Measurements from ENCODE around the gene STARD3NL. TPM values are rescaled to one million over a fixed set of nuclear protein-coding genes. Genes with fewer than 3 reads are reported as not detected.
A peak's percentile ranks its signal among the peaks of the same experiment; 100 is the strongest.
"Not testable (repeated sequence)": the region's sequence is repeated elsewhere in the genome, so short reads cannot be mapped to it uniquely, and the experiment has no call there.

The STARD3NL gene
- total and polyA plus RNA-seq, 8 donors, result 9.3 to 61.6 (median 23.8) TPM

- intact Hi-C loops (cut with DNase I; ENCODE audit: low total_unique reads), result no loop called here
- Histone ChIP-seq H3K4me1 (no peaks in the 10 kb centered on the region), H3K4me3 (no peak overlapping the region), H3K9me3 (no peaks in the 10 kb centered on the region), H3K27me3 (no peaks in the 10 kb centered on the region), H3K27ac (peak overlapping the region in 3 of 5 donors; percentile 7 to 31 (median 24)), H3K36me3 (peaks cover 14 to 40% (median 31%) of the 10 kb centered on the region in 4 donors)
- 58 to 72% (median 68%) methylated on average over 11 of the region's 11 CpGs for WGBS, 5 donors
- peak; percentile 40 to 65 for DNase-seq
- TF ChIP-seq POLR2AphosphoS5 (IDR thresholded peaks at IDR 0.05) (no peak), POLR2A (IDR thresholded peaks at IDR 0.05) (no peak), EP300 (IDR thresholded peaks at IDR 0.05) (no peak)
- TF ChIP-seq, protein P1, sequence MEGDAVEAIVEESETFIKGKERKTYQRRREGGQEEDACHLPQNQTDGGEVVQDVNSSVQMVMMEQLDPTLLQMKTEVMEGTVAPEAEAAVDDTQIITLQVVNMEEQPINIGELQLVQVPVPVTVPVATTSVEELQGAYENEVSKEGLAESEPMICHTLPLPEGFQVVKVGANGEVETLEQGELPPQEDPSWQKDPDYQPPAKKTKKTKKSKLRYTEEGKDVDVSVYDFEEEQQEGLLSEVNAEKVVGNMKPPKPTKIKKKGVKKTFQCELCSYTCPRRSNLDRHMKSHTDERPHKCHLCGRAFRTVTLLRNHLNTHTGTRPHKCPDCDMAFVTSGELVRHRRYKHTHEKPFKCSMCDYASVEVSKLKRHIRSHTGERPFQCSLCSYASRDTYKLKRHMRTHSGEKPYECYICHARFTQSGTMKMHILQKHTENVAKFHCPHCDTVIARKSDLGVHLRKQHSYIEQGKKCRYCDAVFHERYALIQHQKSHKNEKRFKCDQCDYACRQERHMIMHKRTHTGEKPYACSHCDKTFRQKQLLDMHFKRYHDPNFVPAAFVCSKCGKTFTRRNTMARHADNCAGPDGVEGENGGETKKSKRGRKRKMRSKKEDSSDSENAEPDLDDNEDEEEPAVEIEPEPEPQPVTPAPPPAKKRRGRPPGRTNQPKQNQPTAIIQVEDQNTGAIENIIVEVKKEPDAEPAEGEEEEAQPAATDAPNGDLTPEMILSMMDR (IDR thresholded peaks at IDR 0.05), result no peak
These were observed 54.7 kb downstream of the STARD3NL start for GRCh38 chr7:38232502-38233366.

- WGBS, 5 donors, result 89 to 91% (median 90%) methylated on average over 11 of the region's 11 CpGs
- H3K27ac ChIP-seq; H3K9me3 ChIP-seq; DNase-seq; H3K27me3 ChIP-seq; H3K4me3 ChIP-seq; intact Hi-C loops (cut with DNase I; ENCODE audit: low total_unique reads); H3K4me1 ChIP-seq: not testable (repeated sequence)
- peaks cover 1 to 21% (median 13%) of the 10 kb centered on the region in 4 donors for H3K36me3 ChIP-seq
These were observed 56.7 kb downstream of the STARD3NL start for GRCh38 chr7:38234759-38235158.

GRCh38 chr7:38235606-38236005 is 57.6 kb downstream of the STARD3NL start:
- Histone ChIP-seq H3K4me3 (no peak overlapping the region), H3K4me1 (no peaks in the 10 kb centered on the region), H3K9me3 (no peaks in the 10 kb centered on the region), H3K27me3 (no peaks in the 10 kb centered on the region), H3K27ac (no peak overlapping the region), H3K36me3 (peaks cover 0 to 13% (median 5%) of the 10 kb centered on the region in 4 donors)
- intact Hi-C loops (cut with DNase I; ENCODE audit: low total_unique reads), result no loop called here
- WGBS, 5 donors, result 53 to 68% (median 65%) methylated on average over 4 of the region's 4 CpGs
- TF ChIP-seq, protein P1 (IDR thresholded peaks at IDR 0.05), result no peak
- no peak for TF ChIP-seq EP300 (IDR thresholded peaks at IDR 0.05)
- no peak for TF ChIP-seq POLR2A (IDR thresholded peaks at IDR 0.05)
- no peak for TF ChIP-seq POLR2AphosphoS5 (IDR thresholded peaks at IDR 0.05)
- no peak for DNase-seq

- DNase-seq; H3K36me3 ChIP-seq; H3K4me3 ChIP-seq; intact Hi-C loops (cut with DNase I; ENCODE audit: low total_unique reads); H3K9me3 ChIP-seq; H3K4me1 ChIP-seq; H3K27ac ChIP-seq; H3K27me3 ChIP-seq: not testable (repeated sequence)
- 83 to 86% (median 85%) methylated on average over 10 of the region's 10 CpGs for WGBS, 5 donors
These were observed 61.1 kb downstream of the STARD3NL start for GRCh38 chr7:38239129-38239528.

DNA sequence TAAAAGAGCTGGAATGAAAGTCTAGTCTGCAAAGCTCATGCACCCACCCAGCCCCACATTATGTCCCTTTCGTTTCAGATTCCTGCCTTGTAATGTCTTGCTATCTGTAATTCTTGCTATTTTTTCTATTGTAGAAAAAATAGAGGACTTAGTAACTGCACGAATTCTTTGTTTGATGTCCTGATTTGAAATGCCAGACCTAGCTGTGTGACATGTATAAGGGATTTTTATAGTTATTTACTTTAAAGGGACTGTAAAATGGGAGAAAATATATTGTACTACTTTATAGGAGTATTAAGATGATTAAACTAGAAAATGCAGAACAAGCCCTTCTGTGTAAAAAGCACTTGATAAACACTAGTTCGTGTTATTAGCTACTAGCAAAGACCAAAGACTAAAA is 63.0 kb downstream of the STARD3NL start:
- H3K27ac ChIP-seq, result no peak overlapping the region
- TF ChIP-seq POLR2A (IDR thresholded peaks at IDR 0.05) (no peak), EP300 (IDR thresholded peaks at IDR 0.05) (no peak), POLR2AphosphoS5 (IDR thresholded peaks at IDR 0.05) (no peak)
- TF ChIP-seq, protein P1 (IDR thresholded peaks at IDR 0.05), result no peak
- no peaks in the 10 kb centered on the region for H3K27me3 ChIP-seq
- no peak for DNase-seq
- 59 to 78% (median 69%) methylated on average over 3 of the region's 3 CpGs for WGBS, 5 donors
- intact Hi-C loops (cut with DNase I; ENCODE audit: low total_unique reads), result no loop called here
- H3K4me3 ChIP-seq, result no peak overlapping the region
- no peaks in the 10 kb centered on the region for H3K9me3 ChIP-seq
- H3K4me1 ChIP-seq, result no peaks in the 10 kb centered on the region
- no peaks in the 10 kb centered on the region for H3K36me3 ChIP-seq
